Activated CD4-positive, alpha-beta memory T cell treated with anti-CD3 and anti-CD28 coated beads for 36 hours (primary cell): ENCODE results near the gene PTPRE. TPM values are rescaled to one million over a fixed set of nuclear protein-coding genes. Genes with fewer than 3 reads are reported as not detected.

Source experiments
- CTCF ChIA-PET: fragments of 350-600 bp; sonication (Branson Sonifier 250); formaldehyde crosslinking; loops from one replicate; lab custom pipeline; 2021; ENCODE audit warnings: antibody characterized with exemption, inconsistent platforms; lab: Charles Lee
- POLR2A ChIA-PET: fragments of 350-600 bp; sonication (Branson Sonifier 250); formaldehyde crosslinking; loops from one replicate; lab custom pipeline; 2021; ENCODE audit warnings: antibody characterized with exemption; lab: Charles Lee
- DNase-seq: peaks from one replicate; pipeline ENCODE4 v3.0.0-alpha.2; 2020
- H3K27ac Mint-ChIP-seq: one replicate; pipeline ENCODE4 v1.8.0; 2021; ENCODE audit warnings: mixed read lengths
- H3K27me3 Mint-ChIP-seq: one replicate; pipeline ENCODE4 v1.8.0; 2021; ENCODE audit warnings: mixed read lengths
- H3K36me3 Mint-ChIP-seq: one replicate; pipeline ENCODE4 v1.8.0; 2021; ENCODE audit warnings: mixed read lengths
- H3K4me1 Mint-ChIP-seq: one replicate; pipeline ENCODE4 v1.8.0; 2021; ENCODE audit warnings: low read depth, mixed read lengths
- H3K4me3 Mint-ChIP-seq: one replicate; pipeline ENCODE4 v1.8.0; 2021; ENCODE audit warnings: mild to moderate bottlenecking, mixed read lengths
- H3K9me3 Mint-ChIP-seq: one replicate; pipeline ENCODE4 v1.8.0; 2021; ENCODE audit warnings: mixed read lengths
- intact Hi-C: fragments of 100-400 bp; cut with micrococcal nuclease; formaldehyde crosslinking; loops from one replicate; pipeline ENCODE4 v1.15.1; 2023
- total RNA-seq, 2 experiments: library from RNA; stranded (reverse); gene quantifications; one replicate each; pipeline ENCODE4 v1.2.3, GENCODE V29; 2021

Gene PTPRE
- total RNA-seq, 2 experiments from 2014 or later, result 29.4 to 34.0 TPM

GRCh38 chr10:128005858-128006257 is 99.0 kb downstream of the PTPRE start:
- Mint-ChIP-seq H3K4me3 (no peak overlapping the region), H3K4me1 (no peaks in the 10 kb centered on the region), H3K9me3 (no peaks in the 10 kb centered on the region), H3K27ac (no peak overlapping the region), H3K36me3 (no peaks in the 10 kb centered on the region), H3K27me3 (peaks cover 26% of the 10 kb centered on the region)
- DNase-seq, result no peak
- ChIA-PET POLR2A (no interaction called here), CTCF (interaction anchor here (1.6 kb wide), 1 partner anchor 99 kb away, joined by 5 read pairs; the partner anchor contains the start of gene PTPRE)
- intact Hi-C loops, result no loop called here

- no peak for DNase-seq
- ChIA-PET CTCF (interaction anchor here (0.9 to 7.3 kb wide), 3 partner anchors 21 to 101 kb away, joined by 3 to 270 read pairs (median 3); partner anchors contain the start of gene PTPRE), POLR2A (interaction anchor here (1.1 kb wide), 1 partner anchor 15 kb away, joined by 3 read pairs; no protein-coding TSS in a partner anchor)
- peaks cover 23% of the 10 kb centered on the region for H3K27me3 Mint-ChIP-seq
- no peaks in the 10 kb centered on the region for H3K9me3 Mint-ChIP-seq
- intact Hi-C loops, result no loop called here
- no peaks in the 10 kb centered on the region for H3K36me3 Mint-ChIP-seq
- H3K4me3 Mint-ChIP-seq, result no peak overlapping the region
- H3K4me1 Mint-ChIP-seq, result peaks cover 8% of the 10 kb centered on the region
- no peak overlapping the region for H3K27ac Mint-ChIP-seq
Observed at GRCh38 chr10:128007056-128007455, 100.2 kb downstream of the PTPRE start.

- no peak overlapping the region for H3K4me3 Mint-ChIP-seq
- peaks cover 20% of the 10 kb centered on the region for H3K27me3 Mint-ChIP-seq
- H3K36me3 Mint-ChIP-seq, result no peaks in the 10 kb centered on the region
- CTCF ChIA-PET, result interaction anchor here (1.1 to 7.3 kb wide), 2 partner anchors 22 to 102 kb away, joined by 3 to 270 read pairs; partner anchors contain the start of gene PTPRE
- intact Hi-C loops, result no loop called here
- no peak overlapping the region for H3K27ac Mint-ChIP-seq
- H3K9me3 Mint-ChIP-seq, result no peaks in the 10 kb centered on the region
- DNase-seq, result no peak
- H3K4me1 Mint-ChIP-seq, result peaks cover 10% of the 10 kb centered on the region
- POLR2A ChIA-PET, result interaction anchor here (1.1 kb wide), 1 partner anchor 16 kb away, joined by 3 read pairs; no protein-coding TSS in a partner anchor
Observed at GRCh38 chr10:128007971-128008370, 101.1 kb downstream of the PTPRE start.

GRCh38 chr10:128008521-128009250 is 101.8 kb downstream of the PTPRE start:
- CTCF ChIA-PET, result interaction anchor here (0.8 to 7.3 kb wide), 11 partner anchors 10 to 297 kb away, joined by 3 to 270 read pairs (median 3); partner anchors contain the start of gene PTPRE
- no peak overlapping the region for H3K4me3 Mint-ChIP-seq
- intact Hi-C loops, result no loop called here
- peaks cover 11% of the 10 kb centered on the region for H3K4me1 Mint-ChIP-seq
- POLR2A ChIA-PET, result no interaction called here
- no peaks in the 10 kb centered on the region for H3K9me3 Mint-ChIP-seq
- no peaks in the 10 kb centered on the region for H3K36me3 Mint-ChIP-seq
- no peak for DNase-seq
- H3K27ac Mint-ChIP-seq, result no peak overlapping the region
- H3K27me3 Mint-ChIP-seq, result peaks cover 20% of the 10 kb centered on the region

- H3K36me3 Mint-ChIP-seq, result no peaks in the 10 kb centered on the region
- no peak for DNase-seq
- H3K9me3 Mint-ChIP-seq, result no peaks in the 10 kb centered on the region
- intact Hi-C loops, result loop anchor here (2.0 to 5.0 kb wide), 2 partner anchors 295 to 1963 kb away; no protein-coding TSS in a partner anchor
- peaks cover 17% of the 10 kb centered on the region for H3K27me3 Mint-ChIP-seq
- no peak overlapping the region for H3K27ac Mint-ChIP-seq
- peaks cover 12% of the 10 kb centered on the region for H3K4me1 Mint-ChIP-seq
- ChIA-PET CTCF (interaction anchor here (0.8 to 7.3 kb wide), 15 partner anchors 11 to 298 kb away, joined by 3 to 270 read pairs (median 3); partner anchors contain the start of gene PTPRE), POLR2A (interaction anchor here (0.8 kb wide), 1 partner anchor 103 kb away, joined by 3 read pairs; the partner anchor contains the start of gene PTPRE)
- no peak overlapping the region for H3K4me3 Mint-ChIP-seq
Observed at GRCh38 chr10:128009372-128010126, 102.6 kb downstream of the PTPRE start.

DNA sequence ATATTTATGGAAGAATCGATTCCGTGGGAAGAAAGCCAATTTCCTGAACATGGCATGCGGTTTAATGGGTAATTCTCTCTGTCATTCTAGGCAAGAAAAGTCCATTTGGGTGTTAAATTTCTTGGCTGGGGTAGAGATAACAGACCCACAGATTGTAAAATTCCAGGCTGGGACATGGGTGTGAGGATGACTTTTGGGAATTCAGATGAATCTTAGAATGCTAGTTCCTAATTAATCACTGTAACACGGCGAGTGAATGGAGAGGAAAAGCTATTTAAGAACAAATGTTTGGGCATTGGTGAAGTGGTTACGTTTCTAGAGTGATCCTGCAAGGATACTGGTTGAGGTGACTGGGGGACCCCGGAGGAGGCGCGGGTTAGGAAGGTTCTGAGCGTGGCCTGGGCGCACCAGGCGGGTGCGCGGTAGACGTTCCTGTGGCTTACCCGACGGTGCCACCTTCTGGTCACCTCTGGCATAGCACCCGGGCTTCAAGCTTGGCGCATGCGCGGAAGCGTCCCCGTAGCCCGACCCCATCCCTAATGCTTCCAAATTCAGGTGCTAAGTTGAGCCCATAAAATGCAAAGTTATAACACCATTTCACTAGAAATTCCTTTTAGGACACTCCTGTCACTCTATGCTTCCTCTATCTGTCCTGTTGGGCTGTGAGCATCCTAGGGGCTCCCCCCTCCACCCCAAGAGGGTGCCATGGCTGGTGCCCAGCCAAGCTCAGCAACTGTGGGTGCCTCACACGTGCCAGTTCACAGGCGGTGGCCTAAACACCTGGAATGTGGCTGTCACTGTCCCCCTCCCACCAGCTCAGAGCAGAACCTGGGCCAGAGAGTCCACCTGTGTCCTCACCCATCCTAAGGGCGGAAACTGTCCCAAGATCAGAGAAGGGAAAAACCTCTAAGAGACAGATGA is 104.4 kb downstream of the PTPRE start:
- peak; percentile 91 for DNase-seq
- peak overlapping the region; percentile 18 for H3K27ac Mint-ChIP-seq
- no peaks in the 10 kb centered on the region for H3K36me3 Mint-ChIP-seq
- POLR2A ChIA-PET, result interaction anchor here (0.8 kb wide), 1 partner anchor 20 kb away, joined by 3 read pairs; no protein-coding TSS in a partner anchor
- CTCF ChIA-PET, result interaction anchor here (0.5 to 7.3 kb wide), 46 partner anchors 8 to 447 kb away, joined by 3 to 270 read pairs (median 5); partner anchors contain the start of gene PTPRE
- peaks cover 14% of the 10 kb centered on the region for H3K27me3 Mint-ChIP-seq
- intact Hi-C loops, result loop anchor here (1.0 to 5.0 kb wide), 6 partner anchors 20 to 1961 kb away; no protein-coding TSS in a partner anchor
- no peaks in the 10 kb centered on the region for H3K9me3 Mint-ChIP-seq
- H3K4me1 Mint-ChIP-seq, result peaks cover 12% of the 10 kb centered on the region
- no peak overlapping the region for H3K4me3 Mint-ChIP-seq

DNA sequence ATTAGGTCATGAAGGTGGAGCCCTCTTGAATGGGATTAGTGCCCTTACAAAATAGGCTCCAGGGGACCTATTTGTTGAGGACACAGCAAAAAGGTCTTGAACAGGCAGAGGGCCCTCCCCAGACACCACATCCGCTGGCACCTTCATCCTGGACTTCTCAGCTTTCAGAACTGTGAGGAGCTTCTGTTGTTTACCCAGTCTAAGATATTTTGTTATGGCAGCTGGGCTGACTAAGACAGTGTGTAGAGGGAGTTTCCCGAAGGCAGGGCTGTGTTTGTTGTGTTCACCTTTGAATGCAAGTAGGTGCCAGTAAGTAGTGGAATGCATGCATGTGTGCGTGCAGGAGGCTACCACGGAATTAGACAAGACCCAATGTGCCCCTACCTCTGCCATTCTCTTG is 106.7 kb downstream of the PTPRE start:
- intact Hi-C loops, result loop anchor here (5.0 kb wide), 1 partner anchor 1959 kb away; no protein-coding TSS in a partner anchor
- peak; percentile 54 for DNase-seq
- POLR2A ChIA-PET, result no interaction called here

DNA sequence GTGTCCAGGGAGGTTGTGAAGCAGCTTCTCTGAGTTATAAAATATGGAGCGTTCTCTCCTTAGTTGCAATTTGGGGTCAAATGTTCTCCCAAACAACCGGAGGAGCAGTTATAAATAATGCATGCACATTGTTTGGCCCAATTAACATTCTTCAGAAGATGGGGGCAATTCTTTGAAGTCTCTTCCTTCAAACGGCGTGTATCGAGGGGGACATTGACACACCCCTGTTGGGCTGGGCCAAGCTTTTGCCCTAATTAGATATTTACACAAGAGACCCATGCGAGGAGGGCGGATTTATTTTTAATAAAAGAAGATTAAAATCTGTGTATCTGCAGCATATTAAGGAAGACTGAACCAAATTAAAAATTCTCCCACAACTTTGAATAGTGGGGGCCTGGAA is 107.3 kb downstream of the PTPRE start:
- Mint-ChIP-seq H3K9me3 (no peaks in the 10 kb centered on the region), H3K27ac (no peak overlapping the region), H3K4me3 (no peak overlapping the region), H3K36me3 (no peaks in the 10 kb centered on the region), H3K27me3 (peaks cover 10% of the 10 kb centered on the region), H3K4me1 (peaks cover 18% of the 10 kb centered on the region)
- intact Hi-C loops, result loop anchor here (5.0 kb wide), 1 partner anchor 1958 kb away; no protein-coding TSS in a partner anchor
- ChIA-PET POLR2A (no interaction called here), CTCF (interaction anchor here (2.5 to 7.3 kb wide), 3 partner anchors 21 to 108 kb away, joined by 12 to 270 read pairs (median 66); partner anchors contain the start of gene PTPRE)
- DNase-seq, result no peak

More for the DNA sequence above, 106.7 kb downstream of the PTPRE start:
- Mint-ChIP-seq H3K36me3 (no peaks in the 10 kb centered on the region), H3K9me3 (no peaks in the 10 kb centered on the region), H3K27me3 (peaks cover 12% of the 10 kb centered on the region), H3K27ac (no peak overlapping the region), H3K4me3 (no peak overlapping the region), H3K4me1 (peaks cover 16% of the 10 kb centered on the region)
- CTCF ChIA-PET, result interaction anchor here (0.9 to 7.3 kb wide), 5 partner anchors 15 to 107 kb away, joined by 3 to 270 read pairs (median 12); partner anchors contain the start of gene PTPRE

GRCh38 chr10:128016423-128017060 is 109.6 kb downstream of the PTPRE start:
- no peak overlapping the region for H3K27ac Mint-ChIP-seq
- peaks cover 12% of the 10 kb centered on the region for H3K4me1 Mint-ChIP-seq
- H3K4me3 Mint-ChIP-seq, result no peak overlapping the region
- no peaks in the 10 kb centered on the region for H3K36me3 Mint-ChIP-seq
- no peaks in the 10 kb centered on the region for H3K9me3 Mint-ChIP-seq
- POLR2A ChIA-PET, result no interaction called here
- peaks cover 3% of the 10 kb centered on the region for H3K27me3 Mint-ChIP-seq
- CTCF ChIA-PET, result interaction anchor here (1.0 to 7.2 kb wide), 7 partner anchors 10 to 110 kb away, joined by 3 to 66 read pairs (median 4); partner anchors contain the start of gene PTPRE
- intact Hi-C loops, result no loop called here
- no peak for DNase-seq

GRCh38 chr10:128017822-128018221 is 110.9 kb downstream of the PTPRE start:
- H3K4me1 Mint-ChIP-seq, result peaks cover 8% of the 10 kb centered on the region
- CTCF ChIA-PET, result interaction anchor here (1.5 kb wide), 1 partner anchor 17 kb away, joined by 3 read pairs; no protein-coding TSS in a partner anchor
- H3K36me3 Mint-ChIP-seq, result no peaks in the 10 kb centered on the region
- POLR2A ChIA-PET, result interaction anchor here (0.8 kb wide), 1 partner anchor 9 kb away, joined by 3 read pairs; no protein-coding TSS in a partner anchor
- no peak overlapping the region for H3K4me3 Mint-ChIP-seq
- H3K27ac Mint-ChIP-seq, result no peak overlapping the region
- no peak for DNase-seq
- no peaks in the 10 kb centered on the region for H3K9me3 Mint-ChIP-seq
- H3K27me3 Mint-ChIP-seq, result peaks cover 3% of the 10 kb centered on the region
- intact Hi-C loops, result no loop called here
